ENCODE data around the gene TNPO1.

TNPO1 gene

DNA sequence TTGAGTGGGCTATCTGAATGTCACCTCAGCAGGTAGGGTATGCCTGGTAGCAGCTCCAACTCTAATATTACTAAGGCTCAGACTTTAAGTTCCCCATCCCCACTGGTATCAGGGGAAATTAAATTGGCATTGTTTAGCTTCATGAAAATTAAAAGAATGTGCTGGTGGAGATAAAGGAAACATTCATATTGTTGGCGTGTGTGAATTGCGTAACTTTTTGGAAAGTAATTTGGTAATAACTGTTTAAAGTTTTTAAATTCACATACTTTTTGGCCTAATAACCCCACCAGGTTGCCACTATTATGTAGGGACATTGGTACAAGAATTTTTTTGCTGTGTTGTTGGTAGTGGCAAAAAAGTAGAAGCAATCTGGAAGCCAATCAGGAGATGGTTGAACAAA lies 29.4 kb downstream of the TNPO1 start:
- H3K4me3 ChIP-seq (ENCODE audit: insufficient read length, low read depth) = no peak overlapping the region
- DNase-seq (ENCODE audit: low read depth, low spot score) = no peak
- TF ChIP-seq YY1 (IDR thresholded peaks at IDR 0.05; ENCODE audit: insufficient read depth, insufficient read length) (no peak), ZNF274 (IDR thresholded peaks at IDR 0.05; ENCODE audit: low read depth, low read length) (no peak), SUZ12 (IDR thresholded peaks at IDR 0.05; ENCODE audit: extremely low read depth, insufficient read depth, insufficient read length) (no peak)
- H3K9ac ChIP-seq (ENCODE audit: insufficient read length, low read depth) = no peak overlapping the region
- no peaks in the 10 kb centered on the region for H3K9me3 ChIP-seq (ENCODE audit: insufficient read depth, low read length)
- H3K36me3 ChIP-seq (ENCODE audit: insufficient read depth, insufficient read length, low read length) = peaks cover 11% of the 10 kb centered on the region
- H3K27me3 ChIP-seq (ENCODE audit: insufficient read depth, insufficient read length) = no peaks in the 10 kb centered on the region
- no peaks in the 10 kb centered on the region for H3K4me1 ChIP-seq (ENCODE audit: insufficient read depth, insufficient read length)

DNA sequence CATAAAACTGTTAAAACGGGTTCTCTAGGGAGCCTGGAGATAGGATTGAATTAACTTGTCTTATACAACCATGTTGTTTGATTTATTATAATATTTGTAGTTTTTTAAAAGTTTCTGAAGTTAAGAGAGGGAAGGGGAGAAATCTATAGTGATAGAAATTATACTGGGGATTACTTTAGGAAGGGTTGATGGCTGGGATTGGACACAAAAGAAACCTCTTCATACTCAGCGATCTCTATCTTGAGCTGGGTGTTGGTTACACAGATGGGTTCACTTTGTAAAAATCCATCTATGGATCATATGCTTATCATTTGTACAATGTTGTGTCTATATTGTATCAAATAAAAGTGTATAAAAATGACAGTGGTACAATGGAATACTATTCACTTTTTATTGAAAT lies 30.0 kb downstream of the TNPO1 start:
- H3K36me3 ChIP-seq (ENCODE audit: insufficient read depth, insufficient read length, low read length) = peaks cover 11% of the 10 kb centered on the region
- no peaks in the 10 kb centered on the region for H3K4me1 ChIP-seq (ENCODE audit: insufficient read depth, insufficient read length)
- H3K9ac ChIP-seq (ENCODE audit: insufficient read length, low read depth) = no peak overlapping the region
- H3K9me3 ChIP-seq (ENCODE audit: insufficient read depth, low read length) = no peaks in the 10 kb centered on the region
- TF ChIP-seq ZNF274 (IDR thresholded peaks at IDR 0.05; ENCODE audit: low read depth, low read length) = no peak
- TF ChIP-seq YY1 (IDR thresholded peaks at IDR 0.05; ENCODE audit: insufficient read depth, insufficient read length) = no peak
- TF ChIP-seq SUZ12 (IDR thresholded peaks at IDR 0.05; ENCODE audit: extremely low read depth, insufficient read depth, insufficient read length) = no peak
- no peak overlapping the region for H3K4me3 ChIP-seq (ENCODE audit: insufficient read length, low read depth)
- DNase-seq (ENCODE audit: low read depth, low spot score) = no peak
- H3K27me3 ChIP-seq (ENCODE audit: insufficient read depth, insufficient read length) = no peaks in the 10 kb centered on the region

DNA sequence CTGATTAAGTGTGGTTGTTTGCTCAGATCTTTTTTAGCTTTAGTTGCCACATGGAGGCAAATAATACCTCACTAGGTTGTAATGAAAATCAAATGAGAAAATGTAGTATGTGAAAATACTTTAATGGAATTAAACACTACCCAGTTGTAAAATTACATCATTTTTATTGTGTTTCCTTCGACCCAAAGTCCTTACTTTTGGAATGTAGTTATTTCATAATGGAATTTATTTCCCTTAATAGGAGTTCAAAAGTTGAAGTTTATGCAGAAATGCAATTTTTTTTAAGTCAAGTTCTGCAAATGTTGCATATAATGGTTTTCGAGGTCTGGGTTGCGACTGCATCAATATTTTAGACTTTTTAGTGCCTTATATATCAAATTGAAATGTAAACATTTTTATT lies 31.0 kb downstream of the TNPO1 start:
- H3K36me3 ChIP-seq (ENCODE audit: insufficient read depth, insufficient read length, low read length) = peaks cover 18% of the 10 kb centered on the region
- no peaks in the 10 kb centered on the region for H3K27me3 ChIP-seq (ENCODE audit: insufficient read depth, insufficient read length)
- no peaks in the 10 kb centered on the region for H3K4me1 ChIP-seq (ENCODE audit: insufficient read depth, insufficient read length)
- H3K9me3 ChIP-seq (ENCODE audit: insufficient read depth, low read length) = no peaks in the 10 kb centered on the region
- H3K9ac ChIP-seq (ENCODE audit: insufficient read length, low read depth) = no peak overlapping the region
- DNase-seq (ENCODE audit: low read depth, low spot score) = no peak
- H3K4me3 ChIP-seq (ENCODE audit: insufficient read length, low read depth) = no peak overlapping the region
- TF ChIP-seq SUZ12 (IDR thresholded peaks at IDR 0.05; ENCODE audit: extremely low read depth, insufficient read depth, insufficient read length) (no peak), YY1 (IDR thresholded peaks at IDR 0.05; ENCODE audit: insufficient read depth, insufficient read length) (no peak), ZNF274 (IDR thresholded peaks at IDR 0.05; ENCODE audit: low read depth, low read length) (no peak)

DNA sequence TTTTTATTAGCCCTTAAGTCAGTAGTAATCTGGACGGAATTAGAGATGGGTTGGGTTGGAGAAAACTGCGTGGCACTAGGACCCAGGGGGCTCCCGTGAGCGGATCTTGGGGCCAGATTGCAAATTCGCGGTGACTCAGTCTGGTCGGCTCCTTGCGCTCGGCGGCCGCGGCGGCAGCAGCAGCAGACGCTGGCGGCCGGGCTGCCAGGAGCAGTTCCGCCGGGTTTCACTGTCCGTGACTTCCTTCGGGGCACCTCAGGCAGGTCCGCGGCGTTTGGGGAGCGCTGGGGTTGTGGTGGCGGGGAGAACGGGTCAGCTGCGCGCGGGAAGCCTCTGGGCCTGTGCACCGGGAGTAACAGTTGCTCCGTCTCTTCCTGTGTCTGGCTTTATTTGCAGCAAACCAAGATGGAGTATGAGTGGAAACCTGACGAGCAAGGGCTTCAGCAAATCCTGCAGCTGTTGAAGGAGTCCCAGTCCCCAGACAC lies 31.6 kb downstream of the TNPO1 start:
- TF ChIP-seq ZNF274 (IDR thresholded peaks at IDR 0.05; ENCODE audit: low read depth, low read length) (no peak), SUZ12 (IDR thresholded peaks at IDR 0.05; ENCODE audit: extremely low read depth, insufficient read depth, insufficient read length) (no peak), YY1 (IDR thresholded peaks at IDR 0.05; ENCODE audit: insufficient read depth, insufficient read length) (no peak)
- H3K9me3 ChIP-seq (ENCODE audit: insufficient read depth, low read length) = no peaks in the 10 kb centered on the region
- H3K4me1 ChIP-seq (ENCODE audit: insufficient read depth, insufficient read length) = no peaks in the 10 kb centered on the region

DNA sequence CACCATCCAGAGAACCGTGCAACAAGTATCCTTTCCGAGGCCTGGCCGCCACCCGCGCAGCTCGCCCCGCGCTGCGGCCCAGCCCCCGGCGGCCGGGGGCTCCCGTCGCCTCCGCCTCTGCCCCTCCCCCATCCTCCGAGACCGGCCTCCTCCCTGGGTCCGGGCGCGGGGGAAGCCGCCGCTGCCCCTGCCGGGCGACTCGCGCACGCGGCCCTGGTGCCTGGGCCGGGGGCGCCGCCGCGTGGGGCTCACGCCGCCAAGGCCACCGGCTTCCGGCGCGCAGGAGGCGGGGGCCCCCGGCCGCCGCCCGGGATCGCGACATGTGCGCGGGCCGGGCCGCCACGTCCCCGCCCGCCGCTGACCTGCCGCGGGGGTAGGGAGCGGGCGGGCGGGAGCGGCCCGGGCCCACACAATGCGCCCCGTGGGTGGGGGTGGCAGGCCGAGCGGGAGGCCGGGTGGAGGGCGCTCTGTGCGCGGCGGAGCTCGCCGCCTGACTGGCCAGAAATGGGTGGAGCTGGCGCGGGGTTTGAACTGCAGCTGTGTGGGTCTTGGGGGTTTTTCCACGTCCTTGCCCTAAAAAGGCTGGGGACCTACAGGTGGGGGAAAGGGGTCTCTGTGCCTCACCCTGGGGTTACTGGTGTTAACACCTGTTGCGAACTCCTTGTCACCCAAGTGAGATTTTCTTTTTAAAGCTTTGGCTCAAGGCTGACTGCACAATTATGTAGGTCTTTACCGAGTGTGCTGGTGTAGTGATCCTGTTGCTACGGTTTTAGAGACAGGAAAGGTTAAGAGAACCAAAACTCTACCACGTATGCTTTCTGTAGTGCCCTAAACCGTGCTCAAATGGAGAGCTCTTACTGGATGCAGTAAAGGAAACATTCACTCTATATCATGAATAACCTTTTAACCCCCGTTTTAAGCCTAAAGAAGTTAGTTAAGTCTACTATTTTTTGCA lies 32.3 kb downstream of the TNPO1 start:
- DNase-seq (ENCODE audit: low read depth, low spot score) = no peak
- H3K4me3 ChIP-seq (ENCODE audit: insufficient read length, low read depth) = peak overlapping the region; percentile 84
- peaks cover 31% of the 10 kb centered on the region for H3K36me3 ChIP-seq (ENCODE audit: insufficient read depth, insufficient read length, low read length)
- H3K9me3 ChIP-seq (ENCODE audit: insufficient read depth, low read length) = no peaks in the 10 kb centered on the region
- no peaks in the 10 kb centered on the region for H3K4me1 ChIP-seq (ENCODE audit: insufficient read depth, insufficient read length)
- no peaks in the 10 kb centered on the region for H3K27me3 ChIP-seq (ENCODE audit: insufficient read depth, insufficient read length)
- TF ChIP-seq ZNF274 (IDR thresholded peaks at IDR 0.05; ENCODE audit: low read depth, low read length) (no peak), YY1 (IDR thresholded peaks at IDR 0.05; ENCODE audit: insufficient read depth, insufficient read length) (no peak), SUZ12 (IDR thresholded peaks at IDR 0.05; ENCODE audit: extremely low read depth, insufficient read depth, insufficient read length) (no peak)
- H3K9ac ChIP-seq (ENCODE audit: insufficient read length, low read depth) = peak overlapping the region; percentile 86

More for the DNA sequence above, 31.6 kb downstream of the TNPO1 start:
- Histone ChIP-seq H3K4me3 (ENCODE audit: insufficient read length, low read depth) (peak overlapping the region; percentile 84), H3K9ac (ENCODE audit: insufficient read length, low read depth) (peak overlapping the region; percentile 86), H3K27me3 (ENCODE audit: insufficient read depth, insufficient read length) (no peaks in the 10 kb centered on the region), H3K36me3 (ENCODE audit: insufficient read depth, insufficient read length, low read length) (peaks cover 24% of the 10 kb centered on the region)
- peak; percentile 70 for DNase-seq (ENCODE audit: low read depth, low spot score)

DNA sequence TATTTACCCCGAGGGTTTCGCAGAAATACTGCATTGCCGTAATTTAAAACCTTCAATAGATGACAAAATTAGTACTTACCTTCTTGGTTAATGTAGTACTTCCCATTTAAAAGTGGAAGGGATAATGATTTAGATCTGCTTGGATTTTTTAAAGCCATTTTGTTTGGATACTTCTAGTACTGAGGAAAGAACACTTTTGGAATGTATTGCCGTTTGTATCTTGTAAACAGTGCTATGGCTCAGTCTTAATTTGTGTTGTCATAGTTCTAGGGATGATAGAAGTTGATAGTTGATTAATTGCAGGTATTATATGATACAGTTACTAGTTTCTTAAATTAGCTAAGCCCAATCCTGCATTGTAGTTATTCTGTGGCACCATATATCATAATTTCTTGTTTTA lies 33.1 kb downstream of the TNPO1 start:
- Histone ChIP-seq H3K9me3 (ENCODE audit: insufficient read depth, low read length) (no peaks in the 10 kb centered on the region), H3K9ac (ENCODE audit: insufficient read length, low read depth) (peak overlapping the region; percentile 86), H3K4me3 (ENCODE audit: insufficient read length, low read depth) (peak overlapping the region; percentile 84), H3K36me3 (ENCODE audit: insufficient read depth, insufficient read length, low read length) (peaks cover 38% of the 10 kb centered on the region), H3K4me1 (ENCODE audit: insufficient read depth, insufficient read length) (no peaks in the 10 kb centered on the region), H3K27me3 (ENCODE audit: insufficient read depth, insufficient read length) (no peaks in the 10 kb centered on the region)
- DNase-seq (ENCODE audit: low read depth, low spot score) = no peak
- TF ChIP-seq YY1 (IDR thresholded peaks at IDR 0.05; ENCODE audit: insufficient read depth, insufficient read length) = no peak

DNA sequence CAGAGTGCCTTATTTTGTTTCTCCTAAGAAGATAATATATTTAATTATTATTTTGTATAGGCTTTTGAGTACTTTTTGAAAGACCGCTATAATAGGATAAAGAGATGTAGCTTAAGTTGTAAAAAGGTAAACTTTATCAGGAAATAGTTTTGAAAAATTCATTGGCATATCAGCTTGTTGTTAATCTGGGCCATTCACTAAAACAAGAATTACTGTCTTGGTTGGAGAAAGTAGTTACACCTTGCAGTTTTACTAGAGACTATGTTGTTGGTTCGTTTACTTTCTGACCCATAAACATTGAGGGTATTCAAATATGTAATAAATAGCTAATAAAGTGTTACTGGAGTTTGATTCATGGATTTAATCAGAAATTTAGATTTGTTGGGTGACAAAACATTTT lies 33.7 kb downstream of the TNPO1 start:
- H3K9ac ChIP-seq (ENCODE audit: insufficient read length, low read depth) = no peak overlapping the region
- no peak for TF ChIP-seq YY1 (IDR thresholded peaks at IDR 0.05; ENCODE audit: insufficient read depth, insufficient read length)
- no peak for TF ChIP-seq ZNF274 (IDR thresholded peaks at IDR 0.05; ENCODE audit: low read depth, low read length)
- TF ChIP-seq SUZ12 (IDR thresholded peaks at IDR 0.05; ENCODE audit: extremely low read depth, insufficient read depth, insufficient read length) = no peak
- no peaks in the 10 kb centered on the region for H3K4me1 ChIP-seq (ENCODE audit: insufficient read depth, insufficient read length)
- DNase-seq (ENCODE audit: low read depth, low spot score) = no peak
- peak overlapping the region; percentile 84 for H3K4me3 ChIP-seq (ENCODE audit: insufficient read length, low read depth)
- H3K36me3 ChIP-seq (ENCODE audit: insufficient read depth, insufficient read length, low read length) = peaks cover 43% of the 10 kb centered on the region
- H3K9me3 ChIP-seq (ENCODE audit: insufficient read depth, low read length) = no peaks in the 10 kb centered on the region
- no peaks in the 10 kb centered on the region for H3K27me3 ChIP-seq (ENCODE audit: insufficient read depth, insufficient read length)

Measured in NT2/D1 (cell line).